Fibroblast of the conjunctiva (primary cell): ENCODE measurements around the gene BST1.
"Not testable (repeated sequence)": the region's sequence is repeated elsewhere in the genome, so short reads cannot be mapped to it uniquely, and the experiment has no call there.

ENCODE experiments used
- DNase-seq: peaks from one replicate; pipeline ENCODE4 v3.0.0-alpha.2; 2010; ENCODE audit warnings: low read depth

The BST1 gene

GRCh38 chr4:15711762-15712161 lies 8.9 kb downstream of the BST1 start:
- no peak for DNase-seq

DNA sequence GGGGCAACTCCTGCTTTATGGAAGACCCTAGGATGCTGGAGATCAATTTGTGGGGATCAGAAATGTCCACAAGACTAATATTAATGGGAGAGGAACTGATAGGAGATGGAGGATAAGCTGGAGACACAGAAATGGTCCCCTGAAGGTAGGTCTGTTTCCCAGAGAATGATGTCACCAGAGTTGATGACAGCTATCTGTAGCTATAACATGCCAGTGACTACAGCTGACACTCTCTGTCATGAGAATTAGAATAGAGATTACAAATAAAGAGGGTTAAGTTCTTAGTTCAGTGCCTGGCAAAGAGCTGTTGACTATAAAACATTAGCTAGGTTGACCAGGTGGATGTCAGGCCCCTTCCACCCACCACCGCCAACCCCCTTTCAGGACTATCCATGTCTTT lies 9.3 kb downstream of the BST1 start:
- DNase-seq: no peak

- no peak for DNase-seq
Observed at GRCh38 chr4:15714141-15714540, 11.3 kb downstream of the BST1 start.

- DNase-seq: no peak
Observed at GRCh38 chr4:15714646-15715435, 12.0 kb downstream of the BST1 start.

GRCh38 chr4:15716115-15716514 lies 13.2 kb downstream of the BST1 start:
- no peak for DNase-seq

DNA sequence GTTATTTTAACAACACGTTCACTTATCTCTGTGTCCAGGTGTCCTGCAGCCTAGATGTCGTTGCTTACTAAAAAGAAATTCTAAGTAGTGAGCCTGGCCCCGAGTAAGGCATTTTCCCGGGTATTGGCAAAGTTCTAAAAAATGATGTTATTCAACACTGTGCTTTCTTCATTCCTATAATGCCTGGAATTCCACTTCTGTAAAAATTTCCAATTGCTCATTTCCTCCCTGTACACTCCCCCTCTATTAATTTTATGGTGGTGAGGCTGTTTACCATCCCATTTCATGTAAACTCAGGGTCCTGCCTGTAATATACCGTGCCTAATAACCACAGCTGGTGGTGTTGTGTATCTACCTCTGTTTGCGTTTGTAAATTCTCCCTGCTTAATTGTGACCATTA lies 14.2 kb downstream of the BST1 start:
- no peak for DNase-seq

- DNase-seq: no peak
Observed at GRCh38 chr4:15717657-15718416, 15.0 kb downstream of the BST1 start.

DNA sequence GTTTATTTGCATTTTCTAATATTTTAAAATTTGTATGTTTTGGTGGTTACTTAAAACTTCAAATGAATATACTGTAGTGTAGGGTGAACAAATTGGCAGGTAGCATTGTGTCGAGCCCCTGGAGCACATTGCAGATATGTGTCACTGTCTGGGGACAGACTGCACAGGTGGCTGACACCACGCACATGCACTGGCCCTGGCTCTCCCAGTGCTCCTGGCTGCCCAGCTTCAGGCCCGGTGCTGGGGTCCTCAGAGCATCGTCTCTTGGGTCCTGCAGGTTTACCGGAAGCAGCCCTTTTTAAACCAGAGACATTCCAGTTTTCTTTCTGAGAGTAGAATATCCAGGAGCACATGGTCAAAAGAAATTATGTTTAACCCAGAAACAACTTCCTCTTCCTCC lies 15.6 kb downstream of the BST1 start:
- DNase-seq: no peak

GRCh38 chr4:15718959-15719358 lies 16.1 kb downstream of the BST1 start:
- DNase-seq: no peak

DNA sequence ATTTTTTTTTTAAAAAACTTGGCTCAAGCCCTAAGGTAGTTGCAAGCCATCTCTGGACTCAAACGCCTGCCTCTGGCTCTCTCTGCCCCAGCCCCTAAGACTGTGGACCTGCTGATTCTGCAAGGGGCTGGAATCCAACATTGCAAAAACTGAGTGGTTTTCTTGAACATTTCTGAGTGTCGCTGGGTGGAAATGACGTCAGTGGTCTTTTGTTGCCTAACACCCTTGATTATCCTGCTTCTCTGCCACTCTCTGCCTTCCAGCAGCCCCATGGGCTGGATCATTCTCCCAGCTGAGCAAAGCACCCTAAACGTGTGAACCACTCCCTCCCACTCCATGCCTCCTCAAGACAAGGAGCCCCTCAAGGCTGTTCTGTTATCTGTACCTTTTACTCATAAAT lies 16.6 kb downstream of the BST1 start:
- DNase-seq: no peak

DNA sequence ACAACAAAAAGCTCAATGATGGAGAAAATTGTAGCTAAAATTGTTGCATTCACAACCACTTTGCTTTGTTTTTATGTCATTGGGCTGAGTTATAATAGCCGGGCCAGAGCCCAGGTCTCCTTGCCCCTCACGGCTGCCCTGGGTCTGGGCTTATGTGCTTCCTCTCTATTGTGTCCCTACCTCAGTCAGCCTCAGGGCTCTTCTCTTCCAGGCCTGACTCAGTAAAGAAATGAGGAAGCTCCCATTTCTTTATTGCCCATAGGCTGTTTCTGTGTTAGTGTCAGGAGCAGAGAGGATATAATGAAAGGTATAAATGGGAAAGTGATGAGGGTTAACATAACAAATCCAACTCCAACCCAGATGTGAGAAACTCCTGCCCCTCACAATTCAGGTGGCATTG lies 18.0 kb downstream of the BST1 start:
- DNase-seq: no peak

- no peak for DNase-seq
Observed at GRCh38 chr4:15725608-15726007, 22.7 kb downstream of the BST1 start.

DNA sequence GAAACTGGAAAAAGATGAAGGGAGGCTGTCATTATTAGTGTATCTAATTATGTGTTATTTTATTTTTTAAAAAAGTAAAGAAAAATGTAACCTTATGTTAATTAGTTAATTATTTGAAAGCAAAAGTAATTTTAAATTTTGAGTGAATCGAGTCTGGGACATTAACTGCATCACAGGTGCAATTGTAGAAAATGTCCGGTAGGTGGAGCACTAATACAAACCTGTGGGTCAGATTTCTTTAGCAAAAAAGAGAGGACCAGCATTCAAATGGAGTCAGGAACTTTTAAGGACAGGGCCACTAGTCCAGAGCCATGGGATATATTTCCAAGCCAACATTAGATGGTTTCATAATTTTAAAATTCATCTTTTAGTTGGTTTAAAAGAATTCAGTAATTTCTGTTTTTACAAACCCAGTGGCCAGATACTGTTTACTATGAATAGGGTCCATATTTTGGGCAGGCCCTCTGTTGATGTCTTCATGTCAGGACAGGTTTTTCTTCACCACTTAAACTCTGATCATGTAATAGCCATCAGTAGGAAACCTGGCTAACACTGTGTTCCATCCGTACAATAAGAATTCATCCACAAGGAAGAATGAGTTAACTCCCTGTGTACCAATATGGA lies 27.2 kb downstream of the BST1 start:
- peak; percentile 23 for DNase-seq

GRCh38 chr4:15733061-15733460 lies 30.2 kb downstream of the BST1 start:
- DNase-seq: not testable (repeated sequence)

GRCh38 chr4:15735536-15735935 lies 32.7 kb downstream of the BST1 start:
- DNase-seq: no peak

GRCh38 chr4:15736514-15737050 lies 33.7 kb downstream of the BST1 start:
- no peak for DNase-seq

GRCh38 chr4:15737255-15737654 lies 34.4 kb downstream of the BST1 start:
- DNase-seq: no peak

DNA sequence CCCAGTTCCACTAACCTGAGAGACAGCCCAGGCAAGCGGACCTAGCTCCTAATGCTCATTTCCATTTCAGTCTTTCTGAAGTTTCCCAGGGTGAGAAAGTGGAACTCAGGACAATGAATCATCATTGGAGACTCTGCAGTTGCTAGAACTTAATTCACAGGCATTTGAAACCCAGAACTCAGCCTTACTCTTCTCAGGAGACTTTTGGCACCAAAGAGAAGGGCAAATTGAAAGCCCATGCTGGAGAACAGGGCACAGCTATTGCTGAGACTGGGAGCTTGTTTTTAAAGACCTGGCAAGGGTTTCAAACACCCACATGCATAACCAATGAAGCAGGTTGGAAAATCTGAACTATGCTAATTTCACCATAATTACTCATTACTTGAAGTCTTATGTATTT lies 36.0 kb downstream of the BST1 start:
- DNase-seq: no peak

DNA sequence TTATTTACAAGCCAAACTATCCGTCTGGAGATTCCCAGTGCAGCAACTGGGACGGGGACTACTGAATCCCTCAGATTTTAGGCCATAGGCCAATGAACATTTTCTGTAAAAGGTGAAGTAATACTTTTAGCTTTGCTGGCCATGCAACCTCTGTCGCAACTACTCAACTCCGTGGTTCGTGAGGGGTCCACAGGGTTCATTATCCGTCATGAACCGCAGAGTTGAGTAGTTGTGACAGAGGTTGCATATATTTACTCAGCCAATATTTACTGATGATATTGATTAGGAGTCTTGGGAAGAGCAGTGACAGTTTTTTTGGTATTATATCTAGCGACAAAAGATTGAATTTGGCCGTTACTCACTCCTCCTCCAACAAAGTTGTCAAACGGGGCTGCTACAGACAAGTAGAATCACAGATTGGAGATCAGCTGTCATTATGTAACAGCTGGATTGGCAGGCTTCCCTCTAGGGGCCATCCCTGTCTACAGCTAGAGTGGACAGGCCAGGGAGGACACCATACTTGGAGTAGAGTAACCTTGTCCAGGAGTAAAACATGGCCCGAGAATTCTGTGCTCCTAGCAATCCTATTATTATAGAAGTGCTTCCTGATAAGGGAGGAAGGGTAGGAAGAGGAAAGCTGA lies 38.0 kb downstream of the BST1 start:
- no peak for DNase-seq

DNA sequence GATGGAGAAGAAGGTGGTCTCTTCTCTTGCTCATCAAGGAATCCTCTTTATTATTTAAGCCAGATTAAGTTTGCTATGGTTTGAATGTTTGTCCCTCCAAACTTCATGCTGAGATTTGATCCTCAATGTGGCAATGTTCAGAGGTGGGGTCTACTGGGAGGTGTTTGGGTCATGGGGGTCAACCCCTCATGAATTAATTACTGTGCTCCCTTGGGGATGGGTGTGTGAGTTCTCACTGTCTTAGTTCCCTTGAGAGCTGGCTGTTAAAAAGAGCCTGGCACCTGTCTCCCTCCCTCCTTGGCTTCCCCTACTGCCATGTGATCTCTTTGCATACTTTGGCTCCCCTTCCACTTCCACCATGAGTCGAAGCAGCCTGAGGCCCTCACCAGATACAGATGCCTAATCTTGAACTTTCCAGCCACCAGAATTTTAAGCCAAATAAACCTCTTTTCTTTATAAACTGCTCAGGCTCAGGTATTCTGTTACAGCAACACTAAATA lies 39.3 kb downstream of the BST1 start:
- no peak for DNase-seq

- no peak for DNase-seq
Observed at GRCh38 chr4:15742637-15743036, 39.8 kb downstream of the BST1 start.

DNA sequence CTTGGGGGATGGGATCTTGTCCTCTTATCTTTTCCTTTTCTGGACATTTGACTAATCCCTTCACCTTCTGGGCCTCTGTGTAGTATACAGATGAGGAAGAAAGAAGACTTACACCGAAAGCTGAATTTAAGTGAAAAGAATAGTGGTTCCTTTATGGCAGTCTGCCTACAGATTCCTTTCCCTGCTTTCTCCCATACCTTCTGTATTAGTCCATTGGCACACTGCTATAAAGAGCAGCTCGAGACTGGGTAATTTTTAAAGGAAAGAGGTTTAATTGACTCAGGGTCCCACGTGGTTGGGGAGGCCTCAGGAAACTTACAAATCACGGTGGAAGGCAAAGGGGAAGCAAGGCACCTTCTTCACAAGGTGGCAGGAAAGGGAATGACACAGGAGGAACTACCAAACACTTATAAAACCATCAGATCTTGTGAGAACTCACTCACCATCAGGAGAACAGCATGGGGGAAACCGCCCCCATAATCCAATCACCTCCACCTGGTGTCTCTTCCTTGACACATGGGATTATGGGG lies 41.2 kb downstream of the BST1 start:
- no peak for DNase-seq
